Body of pancreas (tissue), 4 donors: ENCODE data around the gene SPACA6.
A peak's percentile ranks its signal among the peaks of the same experiment; 100 is the strongest.

Source experiments
- POLR2A ChIP-seq, 3 donors: fragments of 450-650 bp; IDR thresholded peaks; one replicate each; pipeline ENCODE4 v1.6.1; 2016; ENCODE audit warnings: antibody characterized with exemption in 3 of 3, mild to moderate bottlenecking in 2 of 3
- TF ChIP-seq, protein P1 (sequence below), 7 experiments: fragments of 450-650 bp in 4 of 7; fragments of 200-600 bp in 3 of 7; sonication (generic) in 3 of 7; IDR thresholded peaks; one replicate each; pipeline ENCODE4 v1.5.1; 2016 to 2019; ENCODE audit warnings: antibody characterized with exemption in 7 of 7

DNA sequence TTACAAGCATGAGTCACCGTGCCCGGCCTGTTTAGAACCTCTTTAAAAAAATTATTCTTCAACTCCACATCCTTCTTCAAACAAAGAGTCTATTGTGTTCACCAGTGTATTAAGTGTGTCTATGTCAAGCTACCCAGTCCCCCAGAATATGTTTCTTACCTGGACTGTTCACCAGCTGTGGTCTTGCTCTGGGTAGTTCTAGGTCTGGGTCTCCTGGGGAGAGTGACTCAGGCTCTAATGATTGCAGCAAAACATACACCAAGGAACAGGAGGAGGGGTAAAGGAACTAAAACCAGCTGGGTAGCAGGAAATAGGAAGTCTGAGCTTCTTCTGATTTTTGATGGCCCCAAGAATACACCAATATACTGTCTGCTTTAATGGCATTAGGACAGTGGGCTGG is 58.5 kb downstream of the SPACA6 start, which contains the start of gene FPR1:
- peak in 2 of 3 donors; percentile 32 to 65 for TF ChIP-seq POLR2A (IDR thresholded peaks at IDR 0.05)
- TF ChIP-seq, protein P1, sequence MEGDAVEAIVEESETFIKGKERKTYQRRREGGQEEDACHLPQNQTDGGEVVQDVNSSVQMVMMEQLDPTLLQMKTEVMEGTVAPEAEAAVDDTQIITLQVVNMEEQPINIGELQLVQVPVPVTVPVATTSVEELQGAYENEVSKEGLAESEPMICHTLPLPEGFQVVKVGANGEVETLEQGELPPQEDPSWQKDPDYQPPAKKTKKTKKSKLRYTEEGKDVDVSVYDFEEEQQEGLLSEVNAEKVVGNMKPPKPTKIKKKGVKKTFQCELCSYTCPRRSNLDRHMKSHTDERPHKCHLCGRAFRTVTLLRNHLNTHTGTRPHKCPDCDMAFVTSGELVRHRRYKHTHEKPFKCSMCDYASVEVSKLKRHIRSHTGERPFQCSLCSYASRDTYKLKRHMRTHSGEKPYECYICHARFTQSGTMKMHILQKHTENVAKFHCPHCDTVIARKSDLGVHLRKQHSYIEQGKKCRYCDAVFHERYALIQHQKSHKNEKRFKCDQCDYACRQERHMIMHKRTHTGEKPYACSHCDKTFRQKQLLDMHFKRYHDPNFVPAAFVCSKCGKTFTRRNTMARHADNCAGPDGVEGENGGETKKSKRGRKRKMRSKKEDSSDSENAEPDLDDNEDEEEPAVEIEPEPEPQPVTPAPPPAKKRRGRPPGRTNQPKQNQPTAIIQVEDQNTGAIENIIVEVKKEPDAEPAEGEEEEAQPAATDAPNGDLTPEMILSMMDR (IDR thresholded peaks at IDR 0.05): no peak
